GM03348 (cell line): ENCODE results near the gene PLEKHG4B.

ENCODE experiments used
- DNase-seq: peaks from one replicate; pipeline ENCODE4 v3.0.0; 2012; ENCODE audit warnings: low spot score

PLEKHG4B gene

GRCh38 chr5:169728-170094, 77.7 kb downstream of the PLEKHG4B start:
- DNase-seq, result no peak

GRCh38 chr5:170971-171800, 79.2 kb downstream of the PLEKHG4B start:
- DNase-seq, result no peak

- DNase-seq, result no peak
These were observed 79.9 kb downstream of the PLEKHG4B start for GRCh38 chr5:171801-172331.

- DNase-seq, result no peak
These were observed 80.5 kb downstream of the PLEKHG4B start for GRCh38 chr5:172421-172820.

GRCh38 chr5:172841-173251, 80.9 kb downstream of the PLEKHG4B start:
- DNase-seq, result no peak

GRCh38 chr5:173392-174290, 81.7 kb downstream of the PLEKHG4B start:
- DNase-seq, result no peak

- no peak for DNase-seq
These were observed 82.3 kb downstream of the PLEKHG4B start for GRCh38 chr5:174291-174600.

- no peak for DNase-seq
These were observed 83.0 kb downstream of the PLEKHG4B start for GRCh38 chr5:174876-175465.

- no peak for DNase-seq
These were observed 84.4 kb downstream of the PLEKHG4B start for GRCh38 chr5:176296-176823.

- no peak for DNase-seq
These were observed 86.1 kb downstream of the PLEKHG4B start for GRCh38 chr5:178110-178509.

- no peak for DNase-seq
These were observed 87.4 kb downstream of the PLEKHG4B start for GRCh38 chr5:179401-179800.

- no peak for DNase-seq
These were observed 88.4 kb downstream of the PLEKHG4B start for GRCh38 chr5:180286-180918.

GRCh38 chr5:181160-181559, 89.2 kb downstream of the PLEKHG4B start:
- DNase-seq, result no peak

GRCh38 chr5:181566-181965, 89.6 kb downstream of the PLEKHG4B start:
- DNase-seq, result no peak

- DNase-seq, result no peak
These were observed 90.2 kb downstream of the PLEKHG4B start for GRCh38 chr5:182126-182525.

- no peak for DNase-seq
These were observed 92.5 kb downstream of the PLEKHG4B start for GRCh38 chr5:184471-184870.

- no peak for DNase-seq
These were observed 93.4 kb downstream of the PLEKHG4B start for GRCh38 chr5:185095-186070.

- no peak for DNase-seq
These were observed 94.4 kb downstream of the PLEKHG4B start for GRCh38 chr5:186091-187041.

- DNase-seq, result no peak
These were observed 95.1 kb downstream of the PLEKHG4B start for GRCh38 chr5:187042-187431.
